Small intestine (tissue), 7 donors: Measurements from ENCODE around the gene MIPOL1. TPM values are rescaled to one million over a fixed set of nuclear protein-coding genes. Genes with fewer than 3 reads are reported as not detected.

Experiments
- DNase-seq, 2 donors: peaks; one replicate each; pipeline versions ENCODE4 v3.0.0 to v3.0.0-alpha.2; 2013
- FAIRE-seq: peaks from 2 replicates; lab custom pipeline; 2012; peaks lifted over from hg19 to GRCh38; lab: Jason Lieb, UNC
- H3K27ac ChIP-seq, 3 donors: one replicate each; pipeline ENCODE4 v1.5.1; 2013; ENCODE audit warnings: low read length in 2 of 3, mild to moderate bottlenecking in 2 of 3, control low read depth in 1 of 3, inconsistent platforms in 1 of 3, low read depth in 1 of 3, moderate library complexity in 1 of 3
- H3K27me3 ChIP-seq, 3 donors: one replicate each; pipeline ENCODE4 v1.6.1; 2013; ENCODE audit warnings: low read length in 3 of 3, inconsistent platforms in 1 of 3; ENCODE audit not compliant: control insufficient read depth in 3 of 3, insufficient read depth in 3 of 3
- H3K36me3 ChIP-seq, 3 donors: one replicate each; pipeline ENCODE4 v1.6.1; 2013; ENCODE audit warnings: low read length in 3 of 3, inconsistent platforms in 1 of 3, low read depth in 1 of 3, mild to moderate bottlenecking in 1 of 3, moderate library complexity in 1 of 3; ENCODE audit not compliant: control insufficient read depth in 3 of 3, insufficient read depth in 2 of 3
- H3K4me1 ChIP-seq, 3 donors: one replicate each; pipeline ENCODE4 v1.6.1; 2013; ENCODE audit warnings: low read length in 2 of 3, inconsistent platforms in 1 of 3, low read depth in 1 of 3, mild to moderate bottlenecking in 1 of 3, moderate library complexity in 1 of 3; ENCODE audit not compliant: control insufficient read depth in 3 of 3, insufficient read depth in 2 of 3
- H3K4me3 ChIP-seq, 3 donors: one replicate each; pipeline ENCODE4 v1.5.1; 2013; ENCODE audit warnings: low read length in 3 of 3, control low read depth in 1 of 3, inconsistent platforms in 1 of 3, low read depth in 1 of 3, mild to moderate bottlenecking in 1 of 3, moderate library complexity in 1 of 3
- H3K9me3 ChIP-seq, 2 donors: one replicate each; pipeline ENCODE4 v1.6.1; 2013; ENCODE audit warnings: low read depth in 1 of 2, low read length in 1 of 2; ENCODE audit not compliant: control insufficient read depth in 2 of 2, insufficient read depth in 1 of 2
- whole genome bisulfite sequencing, 3 donors: extraction: QIAGEN DNeasy Blood & Tissue Kit; methylation state at CpG; one replicate each; pipeline ENCODE4 v1.1.7; 2013; 5-methylcytosine and 5-hydroxymethylcytosine counted together
- polyA plus RNA-seq, 4 donors: library from polyadenylated mRNA; stranded (reverse) in 3 of 4; unstranded in 1 of 4; fragments of 200-250 nt in 3 of 4; fragments of 120-200 nt in 1 of 4; gene quantifications; one replicate each; pipeline versions ENCODE4 v1.2.1 to v1.2.3, GENCODE V29; 2013
- donor health status: healthy with polysubstance abuse.
- donor health status: control.
- donor health status: control.
- donor health status: Bipolar disorder and iron deficiency.
- donor health status: healthy.

The MIPOL1 gene
- polyA plus RNA-seq, 4 donors: 0.45 to 9.2 (median 2.3) TPM

GRCh38 chr14:37406095-37406494, 208.4 kb downstream of the MIPOL1 start:
- peaks cover 0 to 3% (median 0%) of the 10 kb centered on the region in 3 donors for H3K4me1 ChIP-seq
- H3K9me3 ChIP-seq: no peaks in the 10 kb centered on the region
- FAIRE-seq (no peak), DNase-seq (no peak)
- WGBS, 3 donors: 81 to 95% (median 83%) methylated on average over 2 of the region's 2 CpGs
- H3K27me3 ChIP-seq: no peaks in the 10 kb centered on the region
- no peak overlapping the region for H3K27ac ChIP-seq
- no peak overlapping the region for H3K4me3 ChIP-seq
- no peaks in the 10 kb centered on the region for H3K36me3 ChIP-seq

GRCh38 chr14:37411079-37411735, 213.5 kb downstream of the MIPOL1 start:
- H3K36me3 ChIP-seq: no peaks in the 10 kb centered on the region
- no peak for DNase-seq
- H3K4me3 ChIP-seq: no peak overlapping the region
- no peaks in the 10 kb centered on the region for H3K9me3 ChIP-seq
- H3K27me3 ChIP-seq: no peaks in the 10 kb centered on the region
- WGBS, 3 donors: 73 to 78% (median 76%) methylated on average over 3 of the region's 3 CpGs
- FAIRE-seq: no peak
- H3K4me1 ChIP-seq: no peaks in the 10 kb centered on the region
- H3K27ac ChIP-seq: no peak overlapping the region

- 94 to 97% (median 96%) methylated on average over 1 of the region's 1 CpG for WGBS, 3 donors
- H3K27ac ChIP-seq: no peak overlapping the region
- no peaks in the 10 kb centered on the region for H3K9me3 ChIP-seq
- no peaks in the 10 kb centered on the region for H3K36me3 ChIP-seq
- no peaks in the 10 kb centered on the region for H3K27me3 ChIP-seq
- DNase-seq: no peak
- no peak for FAIRE-seq
- no peak overlapping the region for H3K4me3 ChIP-seq
- H3K4me1 ChIP-seq: no peaks in the 10 kb centered on the region
These were observed 215.3 kb downstream of the MIPOL1 start for GRCh38 chr14:37413050-37413449.

GRCh38 chr14:37413504-37414003, 215.8 kb downstream of the MIPOL1 start:
- WGBS, 3 donors: 87 to 89% (median 87%) methylated on average over 3 of the region's 3 CpGs
- H3K9me3 ChIP-seq: no peaks in the 10 kb centered on the region
- H3K27ac ChIP-seq: no peak overlapping the region
- H3K36me3 ChIP-seq: no peaks in the 10 kb centered on the region
- FAIRE-seq (no peak), DNase-seq (no peak)
- H3K4me1 ChIP-seq: no peaks in the 10 kb centered on the region
- H3K4me3 ChIP-seq: no peak overlapping the region
- H3K27me3 ChIP-seq: no peaks in the 10 kb centered on the region

- 93 to 100% (median 96%) methylated on average over 2 of the region's 2 CpGs for WGBS, 3 donors
- DNase-seq: no peak
- FAIRE-seq: no peak
- Histone ChIP-seq H3K4me1 (no peaks in the 10 kb centered on the region), H3K36me3 (no peaks in the 10 kb centered on the region), H3K9me3 (no peaks in the 10 kb centered on the region), H3K27me3 (no peaks in the 10 kb centered on the region), H3K27ac (no peak overlapping the region), H3K4me3 (no peak overlapping the region)
These were observed 218.5 kb downstream of the MIPOL1 start for GRCh38 chr14:37416264-37416663.

- 86 to 93% (median 92%) methylated on average over 1 of the region's 1 CpG for WGBS, 3 donors
- H3K36me3 ChIP-seq: no peaks in the 10 kb centered on the region
These were observed 219.4 kb downstream of the MIPOL1 start for GRCh38 chr14:37417151-37417550.

GRCh38 chr14:37417833-37418232, 220.1 kb downstream of the MIPOL1 start:
- H3K27me3 ChIP-seq: no peaks in the 10 kb centered on the region
- WGBS, 3 donors: 73 to 78% (median 74%) methylated on average over 1 of the region's 1 CpG
- no peak for FAIRE-seq
- H3K27ac ChIP-seq: no peak overlapping the region
- H3K4me3 ChIP-seq: no peak overlapping the region
- DNase-seq: no peak
- no peaks in the 10 kb centered on the region for H3K9me3 ChIP-seq
- H3K4me1 ChIP-seq: no peaks in the 10 kb centered on the region
- H3K36me3 ChIP-seq: no peaks in the 10 kb centered on the region

More at GRCh38 chr14:37417151-37417550, 219.4 kb downstream of the MIPOL1 start:
- Histone ChIP-seq H3K27ac (no peak overlapping the region), H3K27me3 (no peaks in the 10 kb centered on the region), H3K9me3 (no peaks in the 10 kb centered on the region), H3K4me1 (no peaks in the 10 kb centered on the region), H3K4me3 (no peak overlapping the region)
- FAIRE-seq: no peak
- no peak for DNase-seq

GRCh38 chr14:37420622-37421021, 222.9 kb downstream of the MIPOL1 start:
- no peaks in the 10 kb centered on the region for H3K36me3 ChIP-seq
- no peak overlapping the region for H3K27ac ChIP-seq
- no peaks in the 10 kb centered on the region for H3K4me1 ChIP-seq
- no peak overlapping the region for H3K4me3 ChIP-seq
- H3K9me3 ChIP-seq: no peaks in the 10 kb centered on the region
- 67 to 73% (median 68%) methylated on average over 2 of the region's 2 CpGs for WGBS, 3 donors
- H3K27me3 ChIP-seq: no peaks in the 10 kb centered on the region
- FAIRE-seq (no peak), DNase-seq (no peak)

GRCh38 chr14:37422319-37422718, 224.6 kb downstream of the MIPOL1 start:
- no peaks in the 10 kb centered on the region for H3K36me3 ChIP-seq
- no peaks in the 10 kb centered on the region for H3K9me3 ChIP-seq
- H3K27ac ChIP-seq: no peak overlapping the region
- H3K4me1 ChIP-seq: no peaks in the 10 kb centered on the region
- DNase-seq (peak in 1 of 2 donors; percentile 23), FAIRE-seq (no peak)
- no peaks in the 10 kb centered on the region for H3K27me3 ChIP-seq
- no peak overlapping the region for H3K4me3 ChIP-seq
